HEK293 (cell line): ENCODE results near the gene CAB39L.

Experiments
- EGR2 ChIP-seq: fragments of 450-650 bp; formaldehyde crosslinking; IDR thresholded peaks from 2 replicates; pipeline ENCODE4 v1.5.1; 2016; ENCODE audit warnings: low read depth, missing biosample characterization, missing genetic modification characterization
- ZBTB8A ChIP-seq: fragments of 450-650 bp; formaldehyde crosslinking; IDR thresholded peaks from 2 replicates; pipeline ENCODE4 v1.5.1; 2016; ENCODE audit warnings: missing biosample characterization, missing genetic modification characterization
- ZNF292 ChIP-seq: fragments of 450-650 bp; formaldehyde crosslinking; IDR thresholded peaks from 2 replicates; pipeline ENCODE4 v1.5.1; 2016; ENCODE audit warnings: low read depth, missing biosample characterization, missing genetic modification characterization, borderline replicate concordance
- ZNF777 ChIP-seq: fragments of 450-650 bp; formaldehyde crosslinking; IDR thresholded peaks from 2 replicates; pipeline ENCODE4 v1.5.1; 2017; ENCODE audit warnings: missing biosample characterization, missing genetic modification characterization, borderline replicate concordance
- TF ChIP-seq, protein P1 (sequence below): fragments of 450-650 bp; formaldehyde crosslinking; IDR thresholded peaks from 2 replicates; pipeline ENCODE4 v1.5.1; 2016; ENCODE audit warnings: missing biosample characterization, missing genetic modification characterization
- TF ChIP-seq, protein P2 (sequence below): fragments of 450-650 bp; formaldehyde crosslinking; IDR thresholded peaks from 2 replicates; pipeline ENCODE4 v1.5.1; 2016; ENCODE audit warnings: missing biosample characterization, missing genetic modification characterization

DNA sequence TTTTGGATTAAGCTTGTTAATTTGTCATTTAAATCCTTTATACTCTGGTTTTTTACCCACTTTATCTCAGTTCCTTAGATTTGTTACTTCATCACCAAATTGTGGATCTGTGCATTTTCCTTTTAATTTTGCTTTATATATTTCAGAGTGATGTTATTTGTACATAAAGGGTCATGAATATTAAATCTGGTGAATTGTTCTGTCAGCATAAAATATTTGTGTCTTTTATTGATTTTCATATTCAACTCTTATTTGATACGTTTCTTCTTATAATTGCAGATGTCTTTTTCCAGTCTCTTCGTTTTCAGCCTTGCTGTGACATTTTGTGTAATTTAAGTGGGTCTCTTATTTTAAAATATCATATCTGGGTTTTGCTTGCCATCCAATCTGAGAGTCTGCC lies 4.9 kb upstream of the CAB39L start:
- TF ChIP-seq, protein P1, sequence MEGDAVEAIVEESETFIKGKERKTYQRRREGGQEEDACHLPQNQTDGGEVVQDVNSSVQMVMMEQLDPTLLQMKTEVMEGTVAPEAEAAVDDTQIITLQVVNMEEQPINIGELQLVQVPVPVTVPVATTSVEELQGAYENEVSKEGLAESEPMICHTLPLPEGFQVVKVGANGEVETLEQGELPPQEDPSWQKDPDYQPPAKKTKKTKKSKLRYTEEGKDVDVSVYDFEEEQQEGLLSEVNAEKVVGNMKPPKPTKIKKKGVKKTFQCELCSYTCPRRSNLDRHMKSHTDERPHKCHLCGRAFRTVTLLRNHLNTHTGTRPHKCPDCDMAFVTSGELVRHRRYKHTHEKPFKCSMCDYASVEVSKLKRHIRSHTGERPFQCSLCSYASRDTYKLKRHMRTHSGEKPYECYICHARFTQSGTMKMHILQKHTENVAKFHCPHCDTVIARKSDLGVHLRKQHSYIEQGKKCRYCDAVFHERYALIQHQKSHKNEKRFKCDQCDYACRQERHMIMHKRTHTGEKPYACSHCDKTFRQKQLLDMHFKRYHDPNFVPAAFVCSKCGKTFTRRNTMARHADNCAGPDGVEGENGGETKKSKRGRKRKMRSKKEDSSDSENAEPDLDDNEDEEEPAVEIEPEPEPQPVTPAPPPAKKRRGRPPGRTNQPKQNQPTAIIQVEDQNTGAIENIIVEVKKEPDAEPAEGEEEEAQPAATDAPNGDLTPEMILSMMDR: no peak
- no peak for TF ChIP-seq EGR2 (tag by site-specific recombination)
- TF ChIP-seq ZBTB8A (tag by site-specific recombination): no peak
- no peak for TF ChIP-seq ZNF292 (tag by site-specific recombination)
- TF ChIP-seq, protein P2, sequence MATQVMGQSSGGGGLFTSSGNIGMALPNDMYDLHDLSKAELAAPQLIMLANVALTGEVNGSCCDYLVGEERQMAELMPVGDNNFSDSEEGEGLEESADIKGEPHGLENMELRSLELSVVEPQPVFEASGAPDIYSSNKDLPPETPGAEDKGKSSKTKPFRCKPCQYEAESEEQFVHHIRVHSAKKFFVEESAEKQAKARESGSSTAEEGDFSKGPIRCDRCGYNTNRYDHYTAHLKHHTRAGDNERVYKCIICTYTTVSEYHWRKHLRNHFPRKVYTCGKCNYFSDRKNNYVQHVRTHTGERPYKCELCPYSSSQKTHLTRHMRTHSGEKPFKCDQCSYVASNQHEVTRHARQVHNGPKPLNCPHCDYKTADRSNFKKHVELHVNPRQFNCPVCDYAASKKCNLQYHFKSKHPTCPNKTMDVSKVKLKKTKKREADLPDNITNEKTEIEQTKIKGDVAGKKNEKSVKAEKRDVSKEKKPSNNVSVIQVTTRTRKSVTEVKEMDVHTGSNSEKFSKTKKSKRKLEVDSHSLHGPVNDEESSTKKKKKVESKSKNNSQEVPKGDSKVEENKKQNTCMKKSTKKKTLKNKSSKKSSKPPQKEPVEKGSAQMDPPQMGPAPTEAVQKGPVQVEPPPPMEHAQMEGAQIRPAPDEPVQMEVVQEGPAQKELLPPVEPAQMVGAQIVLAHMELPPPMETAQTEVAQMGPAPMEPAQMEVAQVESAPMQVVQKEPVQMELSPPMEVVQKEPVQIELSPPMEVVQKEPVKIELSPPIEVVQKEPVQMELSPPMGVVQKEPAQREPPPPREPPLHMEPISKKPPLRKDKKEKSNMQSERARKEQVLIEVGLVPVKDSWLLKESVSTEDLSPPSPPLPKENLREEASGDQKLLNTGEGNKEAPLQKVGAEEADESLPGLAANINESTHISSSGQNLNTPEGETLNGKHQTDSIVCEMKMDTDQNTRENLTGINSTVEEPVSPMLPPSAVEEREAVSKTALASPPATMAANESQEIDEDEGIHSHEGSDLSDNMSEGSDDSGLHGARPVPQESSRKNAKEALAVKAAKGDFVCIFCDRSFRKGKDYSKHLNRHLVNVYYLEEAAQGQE: no peak
- TF ChIP-seq ZNF777 (tag by site-specific recombination): no peak
